OCI-LY3 (cell line): ENCODE data around the gene RAPSN.

ENCODE experiments used
- CTCF ChIP-seq: fragments of 200-600, 300-600 bp; sonication (generic); IDR thresholded peaks from 2 replicates; pipeline ENCODE4 v1.5.1; 2014; ENCODE audit warnings: antibody characterized with exemption, low read length, low read depth
- EZH2phosphoT487 ChIP-seq: fragments of 200-600 bp; shearing (Covaris generic); IDR thresholded peaks from 2 replicates; pipeline ENCODE4 v1.6.1; 2018; ENCODE audit warnings: antibody characterized with exemption, mixed run types, low read depth

GRCh38 chr11:47477753-47478152 is 28.8 kb upstream of the RAPSN start:
- TF ChIP-seq CTCF = no peak
- no peak for TF ChIP-seq EZH2phosphoT487
